DLD1 (cell line): ENCODE data around the gene AMZ1.
"Not testable (repeated sequence)": the region's sequence is repeated elsewhere in the genome, so short reads cannot be mapped to it uniquely, and the experiment has no call there.

Experiments used
- in situ Hi-C: cut with HindIII; loops from 2 replicates; pipeline ENCODE4 v1.10.0; 2017; ENCODE audit warnings: low sequenced_read_pairs

AMZ1 gene

GRCh38 chr7:2725178-2726105 is 37.4 kb downstream of the AMZ1 start:
- in situ Hi-C loops = no loop called here

GRCh38 chr7:2726316-2727018 is 38.5 kb downstream of the AMZ1 start:
- in situ Hi-C loops = no loop called here

- in situ Hi-C loops = not testable (repeated sequence)
Observed at GRCh38 chr7:2727206-2727605, 39.2 kb downstream of the AMZ1 start.

GRCh38 chr7:2728316-2729030 is 40.5 kb downstream of the AMZ1 start:
- in situ Hi-C loops = no loop called here

DNA sequence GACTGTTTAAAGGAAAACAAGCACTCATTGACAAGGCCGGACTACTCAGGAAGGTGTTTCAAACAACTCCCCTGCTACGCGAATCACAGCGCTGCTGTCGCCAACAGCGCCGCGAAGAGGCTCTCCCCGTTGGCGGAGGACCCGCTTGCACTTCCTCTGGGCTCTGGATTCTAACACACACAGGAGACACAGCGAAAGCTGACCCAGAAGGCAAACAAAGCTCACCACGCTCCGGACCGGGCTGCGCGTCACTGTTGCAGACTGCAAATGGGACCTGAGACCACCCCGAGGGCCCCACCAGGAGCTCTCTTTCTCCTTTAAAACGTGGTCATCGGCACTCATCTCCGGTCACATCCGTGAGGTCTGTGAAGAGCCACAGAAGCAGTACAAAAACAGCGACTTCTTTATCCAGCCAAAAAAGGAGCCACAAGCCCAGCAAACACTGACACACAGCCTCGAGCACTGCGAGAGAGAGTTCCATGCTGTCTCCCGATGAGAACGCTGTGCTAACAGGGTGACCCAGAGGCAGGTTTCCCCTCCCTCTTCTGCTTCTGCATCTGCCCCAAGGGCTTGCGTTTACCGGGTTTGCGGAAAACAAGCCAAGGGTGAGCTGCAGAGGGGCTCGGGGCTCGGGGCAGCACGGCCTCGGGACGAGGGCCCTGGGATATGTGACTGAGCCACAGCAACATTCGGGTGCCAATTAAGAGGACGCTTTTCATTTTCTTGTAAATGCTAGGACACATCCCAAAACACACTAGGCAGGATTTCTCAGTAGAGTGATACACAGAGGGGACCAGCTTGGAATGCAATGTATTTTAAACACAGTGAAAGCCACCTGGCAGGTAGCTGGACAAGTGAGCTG is 41.3 kb downstream of the AMZ1 start:
- in situ Hi-C loops = no loop called here

DNA sequence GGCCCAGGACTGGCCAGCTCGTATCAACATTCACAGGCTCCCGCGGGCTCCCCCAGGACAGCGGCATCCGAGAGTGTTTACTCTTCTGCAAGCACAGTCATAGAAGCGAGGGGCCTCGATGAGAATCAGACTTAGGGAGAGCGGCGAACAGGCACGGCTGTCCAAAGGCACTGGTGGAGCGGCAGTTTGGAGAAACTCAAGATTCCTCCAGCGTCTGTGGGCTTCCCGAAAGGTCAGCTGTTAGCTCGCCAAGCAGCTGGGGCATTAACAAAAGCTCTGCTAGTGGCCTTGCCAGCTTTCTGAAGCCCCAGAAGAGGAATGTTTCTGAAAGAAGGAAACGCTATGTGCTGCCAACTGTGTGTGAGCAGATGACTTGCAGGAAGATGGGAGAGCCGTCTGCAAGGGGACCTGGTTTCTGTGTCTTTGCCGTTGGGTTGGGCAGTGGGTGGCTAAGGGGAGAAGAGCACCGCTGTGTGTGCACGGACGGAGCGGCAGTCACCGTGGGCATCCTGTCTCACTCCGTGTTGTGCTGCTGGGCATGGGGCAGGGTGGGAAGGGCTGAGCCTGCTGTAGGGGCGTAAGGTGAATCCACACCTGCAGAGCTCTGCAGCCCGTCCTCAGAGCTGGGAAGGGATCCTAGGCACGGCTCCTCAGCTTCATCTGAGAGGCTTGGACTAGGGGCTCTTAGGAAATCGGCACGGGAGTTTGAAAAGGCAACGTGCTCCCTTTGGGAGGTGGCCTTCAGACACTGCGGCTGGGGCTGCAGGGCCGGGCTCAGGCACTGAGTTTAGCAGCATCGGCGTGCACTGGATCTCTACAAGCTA is 42.1 kb downstream of the AMZ1 start:
- in situ Hi-C loops = no loop called here

DNA sequence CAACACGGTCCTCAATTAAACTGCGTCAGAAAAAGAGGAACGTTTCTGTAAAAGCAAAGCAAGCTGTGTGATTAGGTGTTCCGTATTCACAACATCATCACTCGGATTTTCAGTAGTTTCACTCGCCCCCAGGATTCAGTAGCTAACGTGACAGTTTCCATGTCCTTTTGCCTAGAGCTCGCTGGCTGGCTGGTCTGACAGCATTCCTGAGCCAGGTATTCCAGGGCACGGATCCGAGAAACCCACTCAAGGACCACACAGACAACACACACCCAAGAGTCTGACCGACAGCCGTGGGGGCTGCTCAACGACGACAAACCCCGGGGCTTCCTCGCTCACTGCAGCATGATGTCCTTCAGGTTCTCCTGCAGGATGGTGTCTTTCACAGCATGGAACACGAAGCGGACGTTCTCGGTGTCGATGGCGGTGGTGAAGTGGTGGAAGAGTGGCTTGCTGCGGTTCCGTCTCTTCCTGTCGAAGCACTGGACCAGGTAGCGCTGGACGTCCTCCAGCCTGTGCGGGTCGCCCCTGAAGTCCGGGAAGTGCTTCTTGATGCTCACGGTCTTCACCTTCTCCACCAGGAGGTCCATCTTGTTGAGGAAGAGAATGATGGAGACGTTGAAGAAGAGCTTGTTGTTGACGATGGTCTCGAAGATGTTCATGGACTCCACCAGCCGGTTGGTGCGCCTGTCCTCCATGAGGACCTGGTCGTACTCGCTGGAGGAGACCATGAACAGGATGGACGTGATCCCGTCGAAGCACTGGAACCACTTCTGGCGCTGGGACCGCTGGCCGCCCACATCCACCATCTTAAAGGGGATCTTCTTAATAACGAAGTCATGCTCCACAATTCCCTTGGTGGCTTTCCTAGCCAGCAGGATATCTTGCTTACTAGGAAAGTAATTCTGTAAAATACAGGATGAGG is 43.1 kb downstream of the AMZ1 start:
- in situ Hi-C loops = no loop called here

DNA sequence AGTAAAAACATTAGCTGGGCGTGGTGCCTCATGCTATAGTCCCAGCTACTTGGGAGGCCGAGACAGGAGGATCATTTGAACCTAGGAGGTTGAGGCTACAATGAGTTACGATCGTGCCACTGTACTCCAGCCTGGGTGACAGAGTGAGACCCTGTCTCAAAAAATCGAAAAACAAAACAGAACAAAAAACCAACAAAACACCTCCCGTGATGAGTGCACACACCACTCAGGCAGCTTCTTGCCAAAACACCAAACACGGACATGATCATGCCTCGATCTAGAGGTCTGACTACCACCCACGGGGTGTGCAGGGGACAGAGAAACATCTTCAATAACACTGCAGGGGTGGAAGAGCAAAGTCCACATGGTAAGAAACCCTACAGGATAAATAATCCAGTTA is 44.4 kb downstream of the AMZ1 start:
- in situ Hi-C loops = no loop called here

- in situ Hi-C loops = no loop called here
Observed at GRCh38 chr7:2732959-2733584, 45.1 kb downstream of the AMZ1 start.

DNA sequence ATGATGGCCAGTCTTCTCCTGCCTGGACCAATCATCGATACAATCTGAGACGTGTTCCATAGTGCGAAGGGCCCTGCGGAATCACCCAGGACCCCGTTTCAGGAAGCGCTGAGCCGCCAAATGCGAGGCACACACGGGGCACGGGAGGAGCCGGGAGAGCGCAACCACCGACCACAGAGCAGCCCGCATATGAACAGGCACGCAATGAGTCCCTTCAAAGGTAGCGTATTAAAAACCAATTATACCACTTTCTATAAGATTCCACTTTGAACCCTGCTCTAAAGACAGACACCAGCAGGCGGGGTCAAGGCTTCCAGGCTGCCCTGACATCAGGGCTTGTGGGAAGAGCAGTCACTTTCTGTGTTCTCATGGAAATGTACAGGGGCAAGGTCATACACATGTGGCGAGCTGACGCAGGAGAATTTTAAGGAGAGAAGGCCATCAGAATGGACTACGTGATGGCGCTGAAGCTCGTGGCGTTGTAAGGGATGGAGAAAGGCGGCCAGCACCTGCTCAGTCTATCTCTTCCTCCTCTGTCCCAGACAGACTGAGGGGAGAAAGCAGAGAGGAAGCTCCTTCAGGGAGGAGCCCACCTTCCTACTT is 46.2 kb downstream of the AMZ1 start:
- in situ Hi-C loops = no loop called here

- in situ Hi-C loops = no loop called here
Observed at GRCh38 chr7:2734751-2735571, 47.0 kb downstream of the AMZ1 start.

- in situ Hi-C loops = no loop called here
Observed at GRCh38 chr7:2735744-2736143, 47.7 kb downstream of the AMZ1 start.

GRCh38 chr7:2736411-2736914 is 48.5 kb downstream of the AMZ1 start:
- in situ Hi-C loops = no loop called here

DNA sequence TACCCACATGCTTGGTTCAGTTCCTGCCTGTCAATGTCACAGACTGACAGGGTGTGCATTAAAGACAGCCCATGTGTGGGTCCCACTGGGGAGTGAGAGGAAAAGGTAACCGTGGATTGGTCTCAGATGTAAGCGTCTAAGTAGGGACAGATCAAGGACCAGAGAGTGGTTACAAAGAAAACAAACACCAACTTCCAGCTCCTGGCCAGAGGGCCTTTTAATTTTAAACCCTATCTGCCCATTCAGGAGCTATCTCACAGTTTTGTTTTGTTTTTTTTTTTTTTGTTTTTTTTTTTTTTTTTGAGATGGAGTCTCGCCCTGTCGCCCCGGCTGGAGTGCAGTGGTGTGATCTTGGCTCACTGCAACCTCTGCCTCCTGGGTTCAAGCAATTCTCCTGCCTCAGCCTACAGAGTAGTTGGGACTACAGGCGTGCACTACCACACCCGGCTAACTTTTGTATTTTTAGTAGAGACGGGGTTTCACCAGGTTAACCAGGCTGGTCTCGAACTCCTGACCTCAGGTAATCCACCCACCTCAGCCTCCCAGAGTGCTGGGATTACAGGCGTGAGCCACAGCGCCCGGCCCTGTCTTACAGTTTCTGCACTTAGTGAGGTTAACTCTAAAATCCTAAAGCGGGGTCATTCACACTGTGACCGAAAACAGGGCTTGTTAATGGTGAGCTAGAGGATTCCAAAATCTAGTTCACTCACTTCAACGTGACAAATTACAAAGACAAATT is 49.2 kb downstream of the AMZ1 start:
- in situ Hi-C loops = not testable (repeated sequence)

DNA sequence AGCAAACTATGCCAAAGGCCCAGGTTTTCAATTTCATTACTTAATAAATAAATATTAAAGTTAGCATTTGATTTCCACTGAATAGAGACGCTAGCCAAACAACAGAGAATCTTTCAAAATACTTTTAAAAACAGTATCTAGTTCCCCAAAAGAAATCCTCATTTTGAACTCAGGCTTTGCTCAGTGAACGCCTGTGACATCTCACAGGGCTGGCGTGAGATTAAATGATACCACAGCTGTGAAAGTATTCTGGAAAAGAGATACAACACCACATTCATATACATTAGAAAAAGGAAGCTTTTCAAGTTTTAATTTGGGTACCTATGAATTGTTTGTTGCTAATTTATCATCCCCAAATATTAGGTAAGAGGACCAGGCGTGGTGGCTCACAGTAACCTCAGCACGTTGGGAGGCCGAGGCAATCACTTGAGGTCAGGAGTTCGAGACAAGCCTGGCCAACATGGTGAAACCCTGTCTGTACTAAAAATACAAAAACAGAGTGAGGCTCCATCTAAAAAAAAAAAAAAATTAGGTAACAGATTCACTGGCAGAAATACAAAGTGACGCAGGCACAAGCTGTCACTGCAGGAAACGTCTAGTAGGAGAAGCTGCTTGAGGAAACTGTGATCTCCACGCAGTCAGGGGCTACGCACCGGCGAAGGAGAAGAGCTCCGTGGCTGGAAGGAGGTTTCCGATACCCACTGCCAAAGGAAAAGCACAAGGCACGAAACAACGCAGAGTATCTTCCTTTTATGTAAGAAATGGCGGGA is 50.0 kb downstream of the AMZ1 start:
- in situ Hi-C loops = no loop called here
